Thyroid gland (tissue), 4 donors: ENCODE measurements around the gene UST. TPM values are rescaled to one million over a fixed set of nuclear protein-coding genes. Genes with fewer than 3 reads are reported as not detected.

Experiments
- DNase-seq, 2 donors: peaks; one replicate each; pipeline ENCODE4 v3.0.0-alpha.2; 2019
- H3K27ac ChIP-seq, 3 donors: fragments of 200-600 bp; sonication (generic); 1 replicate in 2 of 3; 2 replicates in 1 of 3; pipeline ENCODE4 v1.5.1; 2016 to 2019; ENCODE audit warnings: mild to moderate bottlenecking in 1 of 3, moderate library complexity in 1 of 3
- H3K27me3 ChIP-seq: fragments of 200-600 bp; sonication (generic); one replicate; pipeline ENCODE4 v1.5.1; 2019
- H3K36me3 ChIP-seq, 2 donors: fragments of 200-600 bp; sonication (generic); one replicate each; pipeline ENCODE4 v1.5.1; 2016 to 2019
- H3K4me1 ChIP-seq, 2 donors: fragments of 200-600 bp; sonication (generic); one replicate each; pipeline ENCODE4 v1.5.1; 2017 to 2019
- H3K4me3 ChIP-seq, 3 donors: fragments of 200-600 bp; sonication (generic); replicated peaks in 1 of 3; 1 replicate in 2 of 3; 2 replicates in 1 of 3; pipeline ENCODE4 v1.5.1; 2016; ENCODE audit warnings: mild to moderate bottlenecking in 1 of 3
- H3K9me3 ChIP-seq: fragments of 200-600 bp; sonication (generic); one replicate; pipeline ENCODE4 v1.5.1; 2017
- POLR2A ChIP-seq, 2 donors: fragments of 450-650 bp; IDR thresholded peaks; one replicate each; pipeline ENCODE4 v1.6.1; 2017; ENCODE audit warnings: antibody characterized with exemption in 2 of 2, mild to moderate bottlenecking in 2 of 2, moderate library complexity in 1 of 2
- WGBS, 2 donors: methylation state at CpG; one replicate each; pipeline ENCODE4 v1.1.5; 2017; 5-methylcytosine and 5-hydroxymethylcytosine counted together
- intact Hi-C: fragments of 100-400 bp; cut with DNase I; formaldehyde crosslinking; loops from one replicate; pipeline ENCODE4 v1.15.1; 2023
- total RNA-seq, 4 donors: library from RNA; depleted of rRNA; stranded (reverse); fragments of >200 nt; gene quantifications; one replicate each; pipeline ENCODE4 v1.2.3, GENCODE V29; 2016
- TF ChIP-seq, protein P1 (sequence below), 6 experiments: fragments of 200-600 bp in 3 of 6; fragments of 450-650 bp in 3 of 6; sonication (generic) in 3 of 6; IDR thresholded peaks; one replicate each; pipeline ENCODE4 v1.5.1; 2016 to 2019; ENCODE audit warnings: antibody characterized with exemption in 6 of 6, mild to moderate bottlenecking in 2 of 6, inconsistent platforms in 1 of 6, moderate library complexity in 1 of 6

UST gene
- total RNA-seq, 4 donors from 2014 or later = 73.4 to 91.2 (median 81.4) TPM

DNA sequence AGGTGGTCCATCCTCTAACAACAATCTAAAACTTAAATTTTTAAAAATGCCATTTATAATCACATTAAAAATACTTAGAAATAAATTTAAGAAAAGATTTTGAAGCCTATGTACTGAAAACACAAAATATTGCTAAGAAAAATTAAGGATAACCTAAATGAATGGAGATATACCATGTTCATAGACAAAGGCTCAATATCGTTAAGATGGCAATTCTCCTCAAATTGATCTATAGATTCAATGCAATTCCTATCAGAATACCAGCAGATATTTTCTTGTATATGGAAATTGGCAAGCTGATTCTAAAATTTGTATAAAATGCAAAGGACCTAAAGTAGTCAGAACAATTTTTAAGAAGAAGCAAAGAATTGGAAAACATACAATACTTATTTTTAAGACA lies 19.7 kb upstream of the UST start:
- intact Hi-C loops = no loop called here
- Histone ChIP-seq H3K27ac (no peak overlapping the region), H3K4me1 (no peaks in the 10 kb centered on the region), H3K9me3 (no peaks in the 10 kb centered on the region), H3K27me3 (no peaks in the 10 kb centered on the region), H3K4me3 (no peak overlapping the region), H3K36me3 (no peaks in the 10 kb centered on the region)
- WGBS, 2 donors = 98% methylated on average over 1 of the region's 1 CpG
- no peak for DNase-seq
- TF ChIP-seq POLR2A (IDR thresholded peaks at IDR 0.05) = no peak
- TF ChIP-seq, protein P1, sequence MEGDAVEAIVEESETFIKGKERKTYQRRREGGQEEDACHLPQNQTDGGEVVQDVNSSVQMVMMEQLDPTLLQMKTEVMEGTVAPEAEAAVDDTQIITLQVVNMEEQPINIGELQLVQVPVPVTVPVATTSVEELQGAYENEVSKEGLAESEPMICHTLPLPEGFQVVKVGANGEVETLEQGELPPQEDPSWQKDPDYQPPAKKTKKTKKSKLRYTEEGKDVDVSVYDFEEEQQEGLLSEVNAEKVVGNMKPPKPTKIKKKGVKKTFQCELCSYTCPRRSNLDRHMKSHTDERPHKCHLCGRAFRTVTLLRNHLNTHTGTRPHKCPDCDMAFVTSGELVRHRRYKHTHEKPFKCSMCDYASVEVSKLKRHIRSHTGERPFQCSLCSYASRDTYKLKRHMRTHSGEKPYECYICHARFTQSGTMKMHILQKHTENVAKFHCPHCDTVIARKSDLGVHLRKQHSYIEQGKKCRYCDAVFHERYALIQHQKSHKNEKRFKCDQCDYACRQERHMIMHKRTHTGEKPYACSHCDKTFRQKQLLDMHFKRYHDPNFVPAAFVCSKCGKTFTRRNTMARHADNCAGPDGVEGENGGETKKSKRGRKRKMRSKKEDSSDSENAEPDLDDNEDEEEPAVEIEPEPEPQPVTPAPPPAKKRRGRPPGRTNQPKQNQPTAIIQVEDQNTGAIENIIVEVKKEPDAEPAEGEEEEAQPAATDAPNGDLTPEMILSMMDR (IDR thresholded peaks at IDR 0.05) = no peak

DNA sequence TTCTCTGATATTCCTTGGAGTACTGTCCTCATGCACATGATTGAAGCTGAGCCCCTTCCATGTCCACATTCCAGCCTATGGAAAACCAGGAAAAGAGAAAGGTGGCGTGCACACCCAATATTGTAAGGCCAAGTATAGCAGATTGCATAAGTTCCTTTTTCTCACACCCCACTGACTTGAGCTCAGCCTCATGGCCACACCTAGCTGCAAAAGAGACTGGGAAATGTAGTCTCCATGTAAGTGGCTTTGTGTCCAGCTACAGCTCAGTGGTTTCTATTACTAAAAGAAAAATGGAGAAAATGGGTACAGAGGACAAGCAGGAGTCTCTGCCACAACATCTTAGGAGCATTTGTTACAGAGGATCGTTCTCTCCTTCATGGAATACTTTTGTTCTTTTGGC lies 10.8 kb upstream of the UST start:
- TF ChIP-seq POLR2A (IDR thresholded peaks at IDR 0.05) = no peak
- TF ChIP-seq, protein P1 (IDR thresholded peaks at IDR 0.05) = no peak
- peaks cover 0 to 6% of the 10 kb centered on the region in 2 donors for H3K4me1 ChIP-seq
- no peak overlapping the region for H3K27ac ChIP-seq
- DNase-seq = no peak
- H3K9me3 ChIP-seq = no peaks in the 10 kb centered on the region
- H3K4me3 ChIP-seq = no peak overlapping the region
- no peaks in the 10 kb centered on the region for H3K36me3 ChIP-seq
- intact Hi-C loops = no loop called here
- 85 to 96% methylated on average over 2 of the region's 2 CpGs for WGBS, 2 donors
- no peaks in the 10 kb centered on the region for H3K27me3 ChIP-seq

DNA sequence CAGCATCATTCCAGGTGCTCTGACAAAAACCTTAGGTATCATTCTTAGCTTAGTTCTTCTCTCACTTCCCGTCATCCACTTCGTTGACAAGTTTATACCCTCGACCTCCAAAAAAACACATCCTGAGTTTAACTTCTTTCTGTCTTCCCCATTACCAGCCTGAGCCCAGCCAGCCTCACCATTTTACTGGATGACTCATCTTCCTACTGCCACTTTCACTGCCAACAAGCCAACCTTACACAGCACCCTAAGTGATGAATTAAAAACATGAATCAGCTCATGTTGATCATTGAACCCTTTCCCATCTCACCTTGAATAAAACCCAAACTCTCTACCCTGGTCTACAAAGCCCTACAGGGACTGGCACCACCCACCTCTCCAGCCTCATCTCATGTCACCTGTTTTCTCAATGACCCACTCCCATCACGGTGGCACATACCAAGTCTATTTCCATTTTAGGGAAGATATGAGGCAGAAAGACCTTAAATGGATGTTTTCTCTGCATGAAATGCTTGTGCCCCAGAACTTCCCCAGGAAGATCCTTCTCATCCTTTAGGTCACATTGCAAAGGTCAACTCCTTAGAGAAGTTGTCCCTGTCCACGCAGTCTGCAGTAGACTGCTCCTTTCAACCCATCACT lies 9.9 kb upstream of the UST start:
- no peaks in the 10 kb centered on the region for H3K27me3 ChIP-seq
- no peaks in the 10 kb centered on the region for H3K36me3 ChIP-seq
- no peak overlapping the region for H3K27ac ChIP-seq
- WGBS, 2 donors = 89 to 91% methylated on average over 5 of the region's 5 CpGs
- H3K4me1 ChIP-seq = peaks cover 0 to 6% of the 10 kb centered on the region in 2 donors
- no peak for DNase-seq
- intact Hi-C loops = no loop called here
- no peak for TF ChIP-seq POLR2A (IDR thresholded peaks at IDR 0.05)
- TF ChIP-seq, protein P1 (IDR thresholded peaks at IDR 0.05) = no peak
- no peaks in the 10 kb centered on the region for H3K9me3 ChIP-seq
- no peak overlapping the region for H3K4me3 ChIP-seq

DNA sequence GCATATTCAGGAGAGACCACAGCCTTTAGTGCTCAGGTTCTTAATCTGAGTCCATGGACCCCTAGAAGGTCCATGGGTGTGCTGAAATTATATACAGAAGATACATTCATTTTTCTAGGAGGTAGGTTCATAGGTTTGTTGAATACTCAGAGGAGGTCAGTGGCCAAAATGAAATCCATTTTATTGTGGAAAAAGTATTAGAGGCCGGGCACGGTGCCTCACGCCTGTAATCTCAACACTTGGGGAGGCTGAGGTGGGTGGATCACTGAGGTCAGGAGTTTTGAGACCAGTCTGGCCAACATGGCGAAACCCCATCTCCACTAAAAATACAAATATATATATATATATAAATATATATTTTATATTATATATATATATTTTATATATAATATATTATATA lies 9.0 kb upstream of the UST start:
- DNase-seq = no peak
- intact Hi-C loops = no loop called here
- WGBS, 2 donors = 95 to 97% methylated on average over 4 of the region's 4 CpGs

More for the DNA sequence above, 9.0 kb upstream of the UST start:
- no peak overlapping the region for H3K4me3 ChIP-seq
- H3K9me3 ChIP-seq = no peaks in the 10 kb centered on the region
- peaks cover 0 to 6% of the 10 kb centered on the region in 2 donors for H3K4me1 ChIP-seq
- no peaks in the 10 kb centered on the region for H3K36me3 ChIP-seq
- H3K27ac ChIP-seq = no peak overlapping the region
- no peaks in the 10 kb centered on the region for H3K27me3 ChIP-seq
- TF ChIP-seq, protein P1 (IDR thresholded peaks at IDR 0.05) = no peak
- no peak for TF ChIP-seq POLR2A (IDR thresholded peaks at IDR 0.05)
